ES-I3 (cell line): ENCODE measurements around the gene CLEC6A.
A peak's percentile ranks its signal among the peaks of the same experiment; 100 is the strongest.
"Not testable (repeated sequence)": the region's sequence is repeated elsewhere in the genome, so short reads cannot be mapped to it uniquely, and the experiment has no call there.

ENCODE experiments used
- H3K36me3 ChIP-seq: 2 replicates; pipeline ENCODE4 v1.6.1; 2013; ENCODE audit warnings: mild to moderate bottlenecking, low read length, control low read depth, moderate library complexity; ENCODE audit not compliant: insufficient read depth
- H3K4me1 ChIP-seq: 2 replicates; pipeline ENCODE4 v1.6.1; 2013; ENCODE audit warnings: mild to moderate bottlenecking, control low read depth, low read length; ENCODE audit not compliant: insufficient read depth
- H3K9ac ChIP-seq: 2 replicates; pipeline ENCODE4 v1.6.1; 2013; ENCODE audit warnings: low read depth, mild to moderate bottlenecking, low read length, moderate library complexity
- H3K9me3 ChIP-seq: 2 replicates; pipeline ENCODE4 v1.6.1; 2013; ENCODE audit warnings: mild to moderate bottlenecking, low read length, moderate library complexity; ENCODE audit not compliant: control insufficient read depth, insufficient read depth

The CLEC6A gene

GRCh38 chr12:8455727-8456360 lies at the start of gene CLEC6A:
TSS of gene CLEC6A (plus strand) at chr12:8455962. CDS start at chr12:8456112, 150 bp downstream.
- Histone ChIP-seq H3K4me1 (peaks cover 34% of the 10 kb centered on the region), H3K9ac (no peak within 1 kb of the TSS), H3K36me3 (no peaks in the 10 kb centered on the region), H3K9me3 (no peaks in the 10 kb centered on the region)

- H3K9ac ChIP-seq, H3K9me3 ChIP-seq, H3K36me3 ChIP-seq, H3K4me1 ChIP-seq: not testable (repeated sequence)
Measured at GRCh38 chr12:8419576-8419975, 36.2 kb upstream of the CLEC6A start.

- no peak overlapping the region for H3K9ac ChIP-seq
- no peaks in the 10 kb centered on the region for H3K36me3 ChIP-seq
- no peaks in the 10 kb centered on the region for H3K9me3 ChIP-seq
- H3K4me1 ChIP-seq: no peaks in the 10 kb centered on the region
Measured at GRCh38 chr12:8420506-8420905, 35.3 kb upstream of the CLEC6A start.

GRCh38 chr12:8444536-8445278 lies 11.1 kb upstream of the CLEC6A start:
- H3K36me3 ChIP-seq, H3K4me1 ChIP-seq, H3K9ac ChIP-seq, H3K9me3 ChIP-seq: not testable (repeated sequence)

GRCh38 chr12:8445731-8446130 lies 10.0 kb upstream of the CLEC6A start:
- no peak overlapping the region for H3K9ac ChIP-seq
- no peaks in the 10 kb centered on the region for H3K9me3 ChIP-seq
- no peaks in the 10 kb centered on the region for H3K36me3 ChIP-seq
- H3K4me1 ChIP-seq: 0 out of 2 replicates have a peak, but pooled peaks cover 4% of the 10 kb centered on the region

- Histone ChIP-seq H3K36me3 (no peaks in the 10 kb centered on the region), H3K9ac (no peak overlapping the region), H3K9me3 (no peaks in the 10 kb centered on the region), H3K4me1 (0 out of 2 replicates have a peak, but pooled peaks cover 4% of the 10 kb centered on the region)
Measured at GRCh38 chr12:8446642-8447547, 8.9 kb upstream of the CLEC6A start.

- Histone ChIP-seq H3K9me3 (no peaks in the 10 kb centered on the region), H3K36me3 (no peaks in the 10 kb centered on the region), H3K9ac (no peak overlapping the region), H3K4me1 (peaks cover 21% of the 10 kb centered on the region; the same call in 1 of the 2 replicates)
Measured at GRCh38 chr12:8449355-8449859, 6.4 kb upstream of the CLEC6A start.

GRCh38 chr12:8452036-8452435 lies 3.7 kb upstream of the CLEC6A start:
- Histone ChIP-seq H3K4me1 (peaks cover 36% of the 10 kb centered on the region; the same call in 1 of the 2 replicates), H3K36me3 (no peaks in the 10 kb centered on the region), H3K9me3 (no peaks in the 10 kb centered on the region), H3K9ac (no peak overlapping the region)

GRCh38 chr12:8453021-8453513 lies 2.7 kb upstream of the CLEC6A start:
- peaks cover 36% of the 10 kb centered on the region; the same call in 1 of the 2 replicates for H3K4me1 ChIP-seq
- H3K9me3 ChIP-seq: no peaks in the 10 kb centered on the region
- no peaks in the 10 kb centered on the region for H3K36me3 ChIP-seq
- H3K9ac ChIP-seq: no peak overlapping the region

GRCh38 chr12:8453796-8454195 lies 2.0 kb upstream of the CLEC6A start:
- H3K4me1 ChIP-seq: peaks cover 36% of the 10 kb centered on the region; the same call in 1 of the 2 replicates
- no peaks in the 10 kb centered on the region for H3K9me3 ChIP-seq
- no peaks in the 10 kb centered on the region for H3K36me3 ChIP-seq
- peak overlapping the region; percentile 2; the same call in 1 of the 2 replicates for H3K9ac ChIP-seq

- no peaks in the 10 kb centered on the region for H3K36me3 ChIP-seq
- H3K4me1 ChIP-seq: peaks cover 33% of the 10 kb centered on the region; the same call in 1 of the 2 replicates
- H3K9ac ChIP-seq: no peak overlapping the region
- H3K9me3 ChIP-seq: no peaks in the 10 kb centered on the region
Measured at GRCh38 chr12:8455271-8455670, 491 bp upstream of the CLEC6A start.

- Histone ChIP-seq H3K4me1 (peaks cover 24% of the 10 kb centered on the region), H3K9me3 (0 out of 2 replicates have a peak, but pooled peaks cover 3% of the 10 kb centered on the region), H3K9ac (no peak overlapping the region), H3K36me3 (no peaks in the 10 kb centered on the region)
Measured at GRCh38 chr12:8461426-8461825, 5.7 kb downstream of the CLEC6A start.

- no peaks in the 10 kb centered on the region for H3K36me3 ChIP-seq
- H3K4me1 ChIP-seq: peaks cover 24% of the 10 kb centered on the region
- H3K9ac ChIP-seq: no peak overlapping the region
- H3K9me3 ChIP-seq: peaks cover 14% of the 10 kb centered on the region
Measured at GRCh38 chr12:8465301-8465996, 9.7 kb downstream of the CLEC6A start.
